GM10266 (cell line): Measurements from ENCODE around the gene UFSP1.

Source experiments
- DNase-seq: peaks from one replicate; pipeline ENCODE4 v3.0.0; 2012; ENCODE audit errors: extremely low spot score
- CTCF ChIP-seq: IDR thresholded peaks from 2 replicates; pipeline ENCODE4 v1.5.1; 2012; ENCODE audit warnings: mild to moderate bottlenecking, low read depth; ENCODE audit not compliant: control insufficient read depth, insufficient read depth; ENCODE audit errors: missing control alignments

The UFSP1 gene

GRCh38 chr7:100865938-100866728, 23.4 kb downstream of the UFSP1 start:
- no peak for DNase-seq
- TF ChIP-seq CTCF = no peak

DNA sequence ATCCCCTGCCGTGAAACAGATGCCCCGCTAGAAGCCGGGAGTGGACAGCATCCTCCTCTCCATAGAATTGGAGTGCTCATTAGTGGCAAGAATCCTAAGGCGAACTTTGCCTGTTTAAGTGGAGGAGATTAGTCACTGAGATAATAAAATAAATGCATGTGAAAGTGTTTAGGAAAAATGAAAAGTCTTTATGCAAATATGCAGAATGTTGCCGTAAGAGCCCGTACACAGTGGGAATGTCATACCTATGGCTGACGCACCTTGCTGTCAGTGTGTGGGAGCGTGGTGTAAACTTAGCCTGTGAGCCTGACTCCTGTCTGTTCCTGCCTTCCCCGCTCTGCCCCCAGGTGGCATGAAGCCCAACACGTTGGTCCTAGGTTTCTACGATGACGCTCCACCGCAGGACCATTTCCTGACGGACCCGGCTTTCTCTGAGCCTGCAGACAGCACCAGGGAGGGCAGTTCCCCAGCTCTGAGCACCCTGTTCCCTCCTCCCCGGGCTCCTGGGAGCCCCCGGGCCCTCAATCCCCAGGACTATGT, 24.1 kb downstream of the UFSP1 start:
- no peak for DNase-seq
- TF ChIP-seq CTCF = no peak

DNA sequence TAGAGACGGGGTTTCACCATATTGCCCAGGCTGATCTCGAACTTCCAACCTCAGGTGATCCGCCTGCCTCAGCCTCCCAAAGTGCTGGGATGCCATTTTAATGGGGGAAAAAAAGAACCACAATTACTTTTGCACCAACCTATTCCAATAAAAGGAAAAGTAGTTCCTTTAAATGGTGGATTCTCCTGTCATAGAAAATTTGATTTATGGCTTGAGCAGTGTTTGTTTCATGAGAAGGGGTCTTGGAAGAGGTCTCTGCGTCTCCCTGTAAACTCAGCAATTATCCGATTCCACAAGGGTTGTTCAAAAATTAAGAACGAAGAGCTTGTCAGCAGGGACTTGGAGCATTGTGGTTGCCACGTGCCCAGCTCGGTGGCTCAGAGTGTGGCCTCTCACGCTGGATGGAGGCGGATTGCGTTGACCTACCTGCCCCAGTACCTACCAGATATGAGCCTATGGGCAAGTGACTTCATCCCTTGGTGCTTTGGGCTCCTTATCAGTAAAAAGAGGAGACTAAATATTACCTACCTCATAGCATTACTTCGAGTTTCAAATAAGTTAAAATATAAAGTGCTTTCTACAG, 25.2 kb downstream of the UFSP1 start:
- DNase-seq = no peak
- no peak for TF ChIP-seq CTCF

GRCh38 chr7:100863406-100863950, 26.0 kb downstream of the UFSP1 start:
- no peak for DNase-seq
- TF ChIP-seq CTCF = no peak

DNA sequence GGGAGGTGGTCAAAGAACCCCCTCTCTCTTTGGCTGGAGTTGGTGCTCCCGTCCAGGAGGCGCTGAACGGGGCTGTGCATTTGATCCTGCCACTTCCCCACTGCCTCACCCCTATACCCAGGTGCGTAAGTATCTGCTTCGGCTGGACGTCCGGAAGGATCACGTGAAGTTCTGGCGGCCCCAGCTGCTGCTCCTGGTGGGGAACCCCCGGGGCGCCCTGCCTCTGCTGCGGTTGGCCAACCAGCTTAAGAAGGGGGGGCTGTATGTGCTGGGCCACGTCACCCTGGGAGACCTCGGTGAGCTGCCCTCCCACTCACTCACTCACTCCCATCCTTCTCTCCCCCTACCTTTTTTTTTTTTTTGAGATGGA, 27.9 kb downstream of the UFSP1 start:
- TF ChIP-seq CTCF = no peak
- DNase-seq = no peak

- no peak for TF ChIP-seq CTCF
- no peak for DNase-seq
These were observed 28.6 kb downstream of the UFSP1 start for GRCh38 chr7:100860702-100861615.

GRCh38 chr7:100859856-100860255, 29.7 kb downstream of the UFSP1 start:
- DNase-seq = no peak
- TF ChIP-seq CTCF = no peak
